ENCODE measurements around the gene REPIN1.

The REPIN1 gene

DNA sequence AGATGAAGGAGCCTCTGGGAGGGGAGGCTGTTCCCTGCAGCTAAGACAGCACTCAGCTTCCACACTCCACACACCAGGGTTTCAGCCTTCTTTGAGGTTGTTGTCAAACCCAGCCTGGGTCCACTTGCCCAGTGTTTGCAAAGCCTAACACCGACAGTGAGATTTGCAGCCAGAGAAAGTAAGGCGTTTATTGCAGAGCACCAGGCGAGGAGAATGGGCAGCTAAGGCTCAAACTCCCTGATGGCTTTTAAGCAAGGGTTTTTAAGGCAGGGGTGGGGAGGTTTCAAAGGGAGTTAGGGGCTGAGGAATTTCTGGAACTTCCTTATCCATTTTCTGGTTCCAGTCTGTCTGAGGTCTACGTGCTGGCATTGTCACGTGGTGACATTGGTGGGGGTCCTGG is 5.8 kb downstream of the REPIN1 start:
- H3K9me2 ChIP-seq (replicated peaks; ENCODE audit: insufficient read depth, low read length): no peaks in the 10 kb centered on the region
- H3K4me2 ChIP-seq (ENCODE audit: low read depth, low read length): peak overlapping the region; percentile 49
- no peaks in the 10 kb centered on the region for H4K20me1 ChIP-seq (ENCODE audit: insufficient read depth, low read length)
- no peak overlapping the region for H2AFZ ChIP-seq (ENCODE audit: low read length)
- H3K4me3 ChIP-seq (ENCODE audit: low read length): no peak overlapping the region
- TF ChIP-seq, protein P1, sequence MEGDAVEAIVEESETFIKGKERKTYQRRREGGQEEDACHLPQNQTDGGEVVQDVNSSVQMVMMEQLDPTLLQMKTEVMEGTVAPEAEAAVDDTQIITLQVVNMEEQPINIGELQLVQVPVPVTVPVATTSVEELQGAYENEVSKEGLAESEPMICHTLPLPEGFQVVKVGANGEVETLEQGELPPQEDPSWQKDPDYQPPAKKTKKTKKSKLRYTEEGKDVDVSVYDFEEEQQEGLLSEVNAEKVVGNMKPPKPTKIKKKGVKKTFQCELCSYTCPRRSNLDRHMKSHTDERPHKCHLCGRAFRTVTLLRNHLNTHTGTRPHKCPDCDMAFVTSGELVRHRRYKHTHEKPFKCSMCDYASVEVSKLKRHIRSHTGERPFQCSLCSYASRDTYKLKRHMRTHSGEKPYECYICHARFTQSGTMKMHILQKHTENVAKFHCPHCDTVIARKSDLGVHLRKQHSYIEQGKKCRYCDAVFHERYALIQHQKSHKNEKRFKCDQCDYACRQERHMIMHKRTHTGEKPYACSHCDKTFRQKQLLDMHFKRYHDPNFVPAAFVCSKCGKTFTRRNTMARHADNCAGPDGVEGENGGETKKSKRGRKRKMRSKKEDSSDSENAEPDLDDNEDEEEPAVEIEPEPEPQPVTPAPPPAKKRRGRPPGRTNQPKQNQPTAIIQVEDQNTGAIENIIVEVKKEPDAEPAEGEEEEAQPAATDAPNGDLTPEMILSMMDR (IDR thresholded peaks at IDR 0.05; ENCODE audit: low read length): no peak
- TF ChIP-seq EZH2phosphoT487 (IDR thresholded peaks at IDR 0.05; ENCODE audit: low read length) (no peak), EZH2 (optimal IDR thresholded peaks at IDR 0.05; ENCODE audit: low read depth, low read length) (no peak)
- peak overlapping the region; percentile 26; the same call in 1 of the 2 replicates for H3K9ac ChIP-seq (ENCODE audit: low read length)
- H3K79me2 ChIP-seq (ENCODE audit: low read length): peaks cover 62% of the 10 kb centered on the region
- no peaks in the 10 kb centered on the region for H3K27me3 ChIP-seq (replicated peaks; ENCODE audit: insufficient read depth, low read length)
- H3K36me3 ChIP-seq (replicated peaks; ENCODE audit: insufficient read depth, low read length): 0 out of 2 replicates have a peak, but pooled peaks cover 7% of the 10 kb centered on the region
- H3K4me1 ChIP-seq (ENCODE audit: low read length): peaks cover 84% of the 10 kb centered on the region
- no peak for DNase-seq
- H3K27ac ChIP-seq (ENCODE audit: low read length): peak overlapping the region; percentile 89
- H3K9me3 ChIP-seq (replicated peaks; ENCODE audit: insufficient read depth, low read length): no peaks in the 10 kb centered on the region
- H3F3A ChIP-seq (ENCODE audit: insufficient read depth, low read length): peaks cover 89% of the 10 kb centered on the region

DNA sequence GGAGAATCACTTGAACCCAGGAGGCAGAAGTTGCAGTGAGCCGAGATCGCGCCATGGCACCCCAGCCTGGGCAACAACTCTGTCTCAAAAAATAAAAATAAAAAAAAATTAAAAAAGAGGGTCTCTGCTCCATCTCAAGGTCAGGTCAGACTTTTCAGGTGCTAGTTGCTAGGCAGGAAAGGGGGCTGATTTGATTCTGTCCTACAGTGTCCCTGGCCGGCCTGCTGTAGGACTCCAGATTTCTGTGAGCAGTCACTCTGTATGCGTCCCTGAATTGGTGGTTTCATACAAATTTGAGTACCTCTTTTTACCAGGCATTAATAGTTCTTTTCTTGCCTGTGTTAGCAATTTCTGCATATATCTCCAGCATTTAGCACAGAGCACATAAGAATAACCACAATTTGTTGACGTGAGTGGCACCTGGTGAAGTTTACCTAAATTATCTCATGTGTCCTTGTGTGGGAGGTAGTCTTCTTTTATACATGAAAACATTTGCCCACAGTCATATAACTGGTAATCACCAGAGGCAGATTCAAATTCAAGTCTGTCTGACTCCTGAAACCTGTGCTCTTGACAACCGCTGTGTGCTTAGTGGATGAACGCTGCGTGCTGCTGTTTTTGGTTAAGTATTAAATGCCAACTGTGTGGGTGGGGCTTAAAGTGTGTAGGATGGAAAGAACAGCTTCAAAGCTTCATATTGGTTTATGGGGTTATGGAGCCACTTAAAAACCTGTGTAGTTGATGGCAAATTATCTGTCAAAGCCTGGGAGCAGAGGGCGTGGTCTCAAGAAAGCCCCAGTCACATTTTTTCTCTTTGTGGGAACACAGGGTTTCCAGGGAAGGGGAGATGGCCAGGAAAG is 7.3 kb downstream of the REPIN1 start:
- H3K79me2 ChIP-seq (ENCODE audit: low read length): peaks cover 62% of the 10 kb centered on the region
- 0 out of 2 replicates have a peak, but pooled peaks cover 2% of the 10 kb centered on the region for H3K36me3 ChIP-seq (replicated peaks; ENCODE audit: insufficient read depth, low read length)
- peaks cover 89% of the 10 kb centered on the region for H3F3A ChIP-seq (ENCODE audit: insufficient read depth, low read length)
- no peaks in the 10 kb centered on the region for H4K20me1 ChIP-seq (ENCODE audit: insufficient read depth, low read length)
- H3K9ac ChIP-seq (ENCODE audit: low read length): peak overlapping the region; percentile 93
- H3K4me2 ChIP-seq (ENCODE audit: low read depth, low read length): peak overlapping the region; percentile 84
- H2AFZ ChIP-seq (ENCODE audit: low read length): no peak overlapping the region
- H3K9me3 ChIP-seq (replicated peaks; ENCODE audit: insufficient read depth, low read length): no peaks in the 10 kb centered on the region
- H3K27ac ChIP-seq (ENCODE audit: low read length): peak overlapping the region; percentile 89
- H3K9me2 ChIP-seq (replicated peaks; ENCODE audit: insufficient read depth, low read length): no peaks in the 10 kb centered on the region
- no peak overlapping the region for H3K4me3 ChIP-seq (ENCODE audit: low read length)
- TF ChIP-seq EZH2 (optimal IDR thresholded peaks at IDR 0.05; ENCODE audit: low read depth, low read length): no peak
- no peak for TF ChIP-seq EZH2phosphoT487 (IDR thresholded peaks at IDR 0.05; ENCODE audit: low read length)
- TF ChIP-seq, protein P1 (IDR thresholded peaks at IDR 0.05; ENCODE audit: low read length): no peak
- DNase-seq: peak; percentile 95
- peaks cover 82% of the 10 kb centered on the region for H3K4me1 ChIP-seq (ENCODE audit: low read length)
- no peaks in the 10 kb centered on the region for H3K27me3 ChIP-seq (replicated peaks; ENCODE audit: insufficient read depth, low read length)

DNA sequence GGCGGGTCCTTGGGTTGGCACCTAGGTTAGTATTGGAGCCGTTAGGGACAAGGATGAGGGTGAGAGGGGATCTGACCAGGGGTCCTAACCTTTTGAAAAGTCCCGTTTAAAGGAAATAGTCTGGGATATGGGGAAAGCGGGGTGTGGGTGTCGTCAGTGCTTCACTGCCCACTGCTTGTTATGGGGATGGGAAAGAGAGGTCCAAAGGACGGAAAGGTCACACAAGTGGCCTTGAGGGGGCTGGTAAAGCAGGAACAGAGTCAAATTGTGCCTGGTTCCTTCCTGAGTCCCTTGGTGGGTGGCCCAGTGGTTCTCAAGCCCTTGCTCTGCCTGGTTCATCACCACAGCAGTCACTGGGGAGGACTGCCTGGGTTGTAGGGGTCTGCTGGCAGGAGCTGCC is 7.9 kb downstream of the REPIN1 start:
- peak overlapping the region; percentile 84 for H3K4me2 ChIP-seq (ENCODE audit: low read depth, low read length)
- peaks cover 61% of the 10 kb centered on the region for H3K79me2 ChIP-seq (ENCODE audit: low read length)
- H2AFZ ChIP-seq (ENCODE audit: low read length): no peak overlapping the region
- no peaks in the 10 kb centered on the region for H3K36me3 ChIP-seq (replicated peaks; ENCODE audit: insufficient read depth, low read length)
- no peaks in the 10 kb centered on the region for H3K9me2 ChIP-seq (replicated peaks; ENCODE audit: insufficient read depth, low read length)
- H3K4me3 ChIP-seq (ENCODE audit: low read length): no peak overlapping the region
- no peak for DNase-seq
- H3K27ac ChIP-seq (ENCODE audit: low read length): peak overlapping the region; percentile 89
- H4K20me1 ChIP-seq (ENCODE audit: insufficient read depth, low read length): no peaks in the 10 kb centered on the region
- no peaks in the 10 kb centered on the region for H3K27me3 ChIP-seq (replicated peaks; ENCODE audit: insufficient read depth, low read length)
- peaks cover 87% of the 10 kb centered on the region for H3F3A ChIP-seq (ENCODE audit: insufficient read depth, low read length)
- H3K4me1 ChIP-seq (ENCODE audit: low read length): peaks cover 81% of the 10 kb centered on the region
- TF ChIP-seq, protein P1 (IDR thresholded peaks at IDR 0.05; ENCODE audit: low read length): no peak
- no peak for TF ChIP-seq EZH2phosphoT487 (IDR thresholded peaks at IDR 0.05; ENCODE audit: low read length)
- no peak for TF ChIP-seq EZH2 (optimal IDR thresholded peaks at IDR 0.05; ENCODE audit: low read depth, low read length)
- H3K9me3 ChIP-seq (replicated peaks; ENCODE audit: insufficient read depth, low read length): no peaks in the 10 kb centered on the region
- peak overlapping the region; percentile 93 for H3K9ac ChIP-seq (ENCODE audit: low read length)

Measured in MM.1S (cell line).